Uterus (tissue), 2 donors: ENCODE measurements around the gene SH3PXD2A.

Source experiments
- CTCF ChIP-seq, 4 experiments: fragments of 200-600 bp in 2 of 4; fragments of 450-650 bp in 2 of 4; sonication (generic) in 2 of 4; IDR thresholded peaks; one replicate each; pipeline ENCODE4 v1.5.1; 2016 to 2019; ENCODE audit warnings: antibody characterized with exemption in 4 of 4, mild to moderate bottlenecking in 2 of 4, moderate library complexity in 1 of 4
- POLR2A ChIP-seq, 2 donors: fragments of 450-650 bp; IDR thresholded peaks; one replicate each; pipeline ENCODE4 v1.6.1; 2016; ENCODE audit warnings: antibody characterized with exemption in 2 of 2, mild to moderate bottlenecking in 1 of 2, moderate library complexity in 1 of 2

- TF ChIP-seq CTCF (IDR thresholded peaks at IDR 0.05) (no peak), POLR2A (IDR thresholded peaks at IDR 0.05) (no peak)
Observed at GRCh38 chr10:103595933-103596726, 259.2 kb downstream of the SH3PXD2A start.
